HepG2 (cell line): ENCODE results near the gene ZMYND8. TPM values are rescaled to one million over a fixed set of nuclear protein-coding genes. Genes with fewer than 3 reads are reported as not detected.
A peak's percentile ranks its signal among the peaks of the same experiment; 100 is the strongest.

Experiments
- CAMTA2 ChIP-seq: sonication (generic); formaldehyde crosslinking; IDR thresholded peaks from 2 replicates; pipeline ENCODE4 v1.4.0; 2020; ENCODE audit warnings: mild to moderate bottlenecking, missing genetic modification reagents, borderline replicate concordance
- ETS1 ChIP-seq: sonication (generic); formaldehyde crosslinking; IDR thresholded peaks from 2 replicates; pipeline ENCODE4 v1.4.0; 2020; ENCODE audit warnings: missing genetic modification reagents
- HBP1 ChIP-seq: IDR thresholded peaks from 2 replicates; pipeline ENCODE4 v1.6.1; 2016; ENCODE audit warnings: low read depth, control low read depth
- KMT2A ChIP-seq: sonication (generic); formaldehyde crosslinking; IDR thresholded peaks from 2 replicates; pipeline ENCODE4 v1.4.0; 2020; ENCODE audit warnings: missing genetic modification reagents
- MXI1 ChIP-seq: IDR thresholded peaks from 3 replicates; pipeline ENCODE4 v1.6.1; 2012; ENCODE audit warnings: low read depth, low read length, inconsistent platforms, borderline replicate concordance
- NFYC ChIP-seq: IDR thresholded peaks from 2 replicates; pipeline ENCODE4 v1.6.1; 2016; ENCODE audit warnings: missing genetic modification reagents, missing compliant biosample characterization
- SKIL ChIP-seq: sonication (generic); formaldehyde crosslinking; IDR thresholded peaks from 2 replicates; pipeline ENCODE4 v1.8.0; 2022; ENCODE audit warnings: missing genetic modification reagents, mild to moderate bottlenecking, moderate library complexity, borderline replicate concordance
- SRY ChIP-seq: sonication (generic); formaldehyde crosslinking; IDR thresholded peaks from 2 replicates; pipeline ENCODE4 v1.8.0; 2022; ENCODE audit warnings: mild to moderate bottlenecking, missing genetic modification reagents
- ZEB1 ChIP-seq: IDR thresholded peaks from 2 replicates; pipeline ENCODE4 v1.6.1; 2012; ENCODE audit warnings: mild to moderate bottlenecking, low read depth, inconsistent platforms; ENCODE audit not compliant: insufficient replicate concordance
- ZMAT3 ChIP-seq: sonication (generic); formaldehyde crosslinking; conservative IDR thresholded peaks from 2 replicates; pipeline ENCODE4 v1.7.0; 2021; ENCODE audit warnings: missing genetic modification reagents
- ZNF292 ChIP-seq: sonication (generic); formaldehyde crosslinking; IDR thresholded peaks from 2 replicates; pipeline ENCODE4 v1.8.1; 2022; ENCODE audit warnings: mild to moderate bottlenecking, low read depth, missing genetic modification reagents, borderline replicate concordance
- ZNF326 ChIP-seq: sonication (generic); formaldehyde crosslinking; IDR thresholded peaks from 2 replicates; pipeline ENCODE4 v1.4.0; 2020; ENCODE audit warnings: missing genetic modification reagents, borderline replicate concordance
- ZNF639 ChIP-seq: conservative IDR thresholded peaks from 2 replicates; pipeline ENCODE4 v1.6.1; 2018; ENCODE audit warnings: missing genetic modification reagents
- ZNF780A ChIP-seq: sonication (generic); formaldehyde crosslinking; IDR thresholded peaks from 2 replicates; pipeline ENCODE4 v1.8.0; 2022; ENCODE audit warnings: mild to moderate bottlenecking, missing genetic modification reagents, moderate library complexity
- ZNF790 ChIP-seq: sonication (generic); formaldehyde crosslinking; IDR thresholded peaks from 2 replicates; pipeline ENCODE4 v1.8.0; 2022; ENCODE audit warnings: missing genetic modification reagents, mild to moderate bottlenecking, borderline replicate concordance
- polyA plus RNA-seq, 8 experiments: library from polyadenylated mRNA; depleted of rRNA in 3 of 8; stranded (reverse) in 7 of 8; unstranded in 1 of 8; fragments of >200 nt; fragmentation: Illumina TruSeq in 4 of 8; extraction: Trizol in 4 of 8; gene quantifications; 2 replicates each; pipeline versions ENCODE4 v1.2.1 to v1.2.3, GENCODE V29; 2011 to 2016; ENCODE audit warnings: low read depth in 4 of 8, missing spikeins in 1 of 8, mixed read lengths in 1 of 8; ENCODE audit not compliant: insufficient read depth in 1 of 8
- total RNA-seq, 5 experiments: library from RNA; depleted of rRNA; stranded (reverse); fragments of >200 nt; fragmentation: Illumina TruSeq; extraction: Trizol; gene quantifications; 2 replicates each; pipeline ENCODE4 v1.2.3, GENCODE V29; 2016; ENCODE audit warnings: low read depth in 1 of 5
- TF ChIP-seq, protein P1 (sequence below): IDR thresholded peaks from 2 replicates; pipeline ENCODE4 v1.6.1; 2016; ENCODE audit warnings: missing biosample characterization, missing genetic modification reagents, low read depth
- TF ChIP-seq, protein P2 (sequence below): IDR thresholded peaks from 2 replicates; pipeline ENCODE4 v1.6.1; 2012; ENCODE audit warnings: low read depth, low read length, improper control_type of control experiment
- TF ChIP-seq, protein P3 (sequence below): sonication (generic); formaldehyde crosslinking; IDR thresholded peaks from 2 replicates; pipeline ENCODE4 v1.8.1; 2023; ENCODE audit warnings: missing genetic modification reagents, inconsistent platforms, borderline replicate concordance

ZMYND8 gene
- total and polyA plus RNA-seq, 2 of the 13 experiments (the other 11 are each of a cell fraction or from before 2014, with no cell fraction given), result 53.9 to 84.7 TPM

DNA sequence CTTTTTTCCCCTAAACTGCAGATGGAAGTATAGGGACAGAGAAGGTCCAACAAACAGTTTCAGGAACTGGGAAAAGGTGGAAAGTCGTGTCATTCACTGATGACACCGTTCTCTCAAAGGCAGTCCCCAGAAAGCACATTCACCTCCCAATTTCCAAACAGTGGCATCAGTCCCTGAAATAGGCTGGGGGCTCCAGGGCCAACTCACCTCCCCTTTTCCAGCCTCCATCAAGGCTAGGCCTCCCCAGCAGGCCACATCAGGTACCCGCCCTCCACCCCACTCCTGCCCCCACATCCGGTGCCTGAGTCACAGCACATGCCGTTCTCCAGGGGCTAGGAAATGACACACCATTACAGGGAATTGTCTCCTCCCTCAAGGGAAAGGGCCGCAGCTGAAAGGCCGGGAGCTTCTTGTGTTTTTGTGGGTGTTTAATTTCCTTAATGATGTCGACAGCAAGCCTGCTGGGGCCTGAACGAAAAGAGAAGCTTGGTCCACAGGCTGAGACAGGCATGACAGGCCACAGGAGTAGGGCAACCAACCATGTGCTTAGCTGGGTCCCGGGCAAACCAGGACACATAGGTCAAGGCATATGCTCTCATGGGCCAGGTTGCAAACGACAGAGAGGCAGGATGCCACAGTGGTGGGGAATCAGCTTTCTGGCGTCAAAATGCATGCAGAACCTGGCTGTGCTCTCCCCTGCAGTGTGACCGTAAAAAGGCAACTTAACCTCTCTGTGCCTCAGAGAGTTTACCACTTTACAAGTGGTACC, 39.2 kb downstream of the ZMYND8 start (continued):
- no peak for TF ChIP-seq ZNF780A (CRISPR knock-in tag)
- TF ChIP-seq ZNF639 (CRISPR knock-in tag), result no peak
- no peak for TF ChIP-seq ZNF326 (CRISPR knock-in tag)
- no peak for TF ChIP-seq ZMAT3 (CRISPR knock-in tag)
- TF ChIP-seq ZNF292 (CRISPR knock-in tag), result no peak
- no peak for TF ChIP-seq ZEB1
- TF ChIP-seq, protein P1, sequence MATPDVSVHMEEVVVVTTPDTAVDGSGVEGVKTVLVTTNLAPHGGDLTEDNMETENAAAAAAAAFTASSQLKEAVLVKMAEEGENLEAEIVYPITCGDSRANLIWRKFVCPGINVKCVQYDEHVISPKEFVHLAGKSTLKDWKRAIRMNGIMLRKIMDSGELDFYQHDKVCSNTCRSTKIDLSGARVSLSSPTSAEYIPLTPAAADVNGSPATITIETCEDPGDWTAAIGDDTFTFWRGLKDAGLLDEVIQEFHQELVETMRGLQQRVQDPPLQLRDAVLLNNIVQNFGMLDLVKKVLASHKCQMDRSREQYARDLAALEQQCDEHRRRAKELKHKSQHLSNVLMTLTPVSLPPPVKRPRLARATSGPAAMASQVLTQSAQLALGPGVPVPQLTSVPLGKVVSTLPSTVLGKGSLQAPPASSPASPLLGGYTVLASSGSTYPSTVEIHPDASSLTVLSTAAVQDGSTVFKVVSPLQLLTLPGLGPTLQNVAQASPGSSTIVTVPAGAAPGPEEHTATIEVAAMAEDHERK, result no peak
- no peak for TF ChIP-seq NFYC
- no peak for TF ChIP-seq MXI1
- TF ChIP-seq SKIL (CRISPR knock-in tag), result no peak
- TF ChIP-seq SRY, result no peak
- TF ChIP-seq CAMTA2 (CRISPR knock-in tag), result 0 out of 2 replicates have a peak, but pooled peaks have one; percentile 53
- no peak for TF ChIP-seq ZNF790 (CRISPR knock-in tag)
- TF ChIP-seq KMT2A (CRISPR knock-in tag), result no peak
- TF ChIP-seq, protein P2, sequence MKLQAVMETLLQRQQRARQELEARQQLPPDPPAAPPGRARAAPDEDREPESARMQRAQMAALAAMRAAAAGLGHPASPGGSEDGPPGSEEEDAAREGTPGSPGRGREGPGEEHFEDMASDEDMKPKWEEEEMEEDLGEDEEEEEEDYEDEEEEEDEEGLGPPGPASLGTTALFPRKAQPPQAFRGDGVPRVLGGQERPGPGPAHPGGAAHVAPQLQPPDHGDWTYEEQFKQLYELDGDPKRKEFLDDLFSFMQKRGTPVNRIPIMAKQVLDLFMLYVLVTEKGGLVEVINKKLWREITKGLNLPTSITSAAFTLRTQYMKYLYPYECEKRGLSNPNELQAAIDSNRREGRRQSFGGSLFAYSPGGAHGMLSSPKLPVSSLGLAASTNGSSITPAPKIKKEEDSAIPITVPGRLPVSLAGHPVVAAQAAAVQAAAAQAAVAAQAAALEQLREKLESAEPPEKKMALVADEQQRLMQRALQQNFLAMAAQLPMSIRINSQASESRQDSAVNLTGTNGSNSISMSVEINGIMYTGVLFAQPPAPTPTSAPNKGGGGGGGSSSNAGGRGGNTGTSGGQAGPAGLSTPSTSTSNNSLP, result no peak
- TF ChIP-seq HBP1, result no peak
- TF ChIP-seq, protein P3, sequence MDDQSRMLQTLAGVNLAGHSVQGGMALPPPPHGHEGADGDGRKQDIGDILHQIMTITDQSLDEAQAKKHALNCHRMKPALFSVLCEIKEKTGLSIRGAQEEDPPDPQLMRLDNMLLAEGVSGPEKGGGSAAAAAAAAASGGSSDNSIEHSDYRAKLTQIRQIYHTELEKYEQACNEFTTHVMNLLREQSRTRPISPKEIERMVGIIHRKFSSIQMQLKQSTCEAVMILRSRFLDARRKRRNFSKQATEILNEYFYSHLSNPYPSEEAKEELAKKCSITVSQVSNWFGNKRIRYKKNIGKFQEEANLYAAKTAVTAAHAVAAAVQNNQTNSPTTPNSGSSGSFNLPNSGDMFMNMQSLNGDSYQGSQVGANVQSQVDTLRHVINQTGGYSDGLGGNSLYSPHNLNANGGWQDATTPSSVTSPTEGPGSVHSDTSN (CRISPR knock-in tag), result no peak
- no peak for TF ChIP-seq ETS1
